ENCODE measurements around the gene RBP5.
"Not testable (repeated sequence)": the region's sequence is repeated elsewhere in the genome, so short reads cannot be mapped to it uniquely, and the experiment has no call there.

RBP5 gene

GRCh38 chr12:7122811-7123769 lies 5.6 kb downstream of the RBP5 start:
- DNase-seq (ENCODE audit: low spot score) = no peak

- DNase-seq (ENCODE audit: low spot score) = no peak
These were observed 7.4 kb downstream of the RBP5 start for GRCh38 chr12:7121324-7121723.

- no peak for DNase-seq (ENCODE audit: low spot score)
These were observed 8.5 kb downstream of the RBP5 start for GRCh38 chr12:7120166-7120565.

DNA sequence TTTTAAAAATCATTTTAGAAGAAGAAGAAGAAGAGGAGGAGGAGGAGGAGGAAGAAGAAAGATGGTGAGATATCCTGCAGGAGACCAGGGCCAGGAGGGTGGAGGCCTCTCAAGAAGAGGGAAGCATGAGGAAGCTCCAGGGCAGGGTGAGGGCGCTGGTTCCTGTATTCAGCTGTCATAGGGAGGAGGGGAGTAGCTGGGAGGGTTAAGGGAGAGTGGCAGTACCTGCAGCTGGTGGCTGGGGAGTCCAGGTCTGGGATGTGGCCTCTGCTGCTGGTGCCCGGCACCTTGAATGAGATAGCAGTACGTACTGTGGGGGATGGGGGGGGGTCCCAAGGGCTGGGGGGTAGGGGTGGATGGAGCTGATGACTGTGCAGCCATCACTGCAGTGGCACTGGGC lies 9.8 kb downstream of the RBP5 start:
- no peak for DNase-seq (ENCODE audit: low spot score)

GRCh38 chr12:7117670-7118069 lies 11.0 kb downstream of the RBP5 start:
- DNase-seq (ENCODE audit: low spot score) = no peak

DNA sequence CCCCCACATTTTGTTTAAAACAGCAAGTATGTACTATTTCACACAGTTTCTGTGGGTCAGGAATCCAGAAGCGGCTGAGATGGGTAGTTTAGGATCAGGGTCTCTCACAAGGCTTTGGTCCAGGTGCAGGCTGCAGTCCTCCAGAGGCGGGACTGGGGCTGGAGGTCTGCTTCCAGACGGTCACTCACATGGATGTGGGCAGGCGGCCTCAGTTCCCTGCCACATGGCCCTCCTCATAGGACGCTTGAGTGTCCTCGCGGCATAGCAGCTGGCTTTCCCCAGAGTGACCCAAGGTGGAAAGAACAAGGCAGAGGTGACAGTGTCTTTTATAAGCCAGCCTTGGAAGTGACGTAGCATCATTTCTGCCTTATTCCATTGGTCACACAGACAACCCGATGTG lies 11.8 kb downstream of the RBP5 start:
- no peak for DNase-seq (ENCODE audit: low spot score)

- no peak for DNase-seq (ENCODE audit: low spot score)
These were observed 12.5 kb downstream of the RBP5 start for GRCh38 chr12:7116196-7116595.

DNA sequence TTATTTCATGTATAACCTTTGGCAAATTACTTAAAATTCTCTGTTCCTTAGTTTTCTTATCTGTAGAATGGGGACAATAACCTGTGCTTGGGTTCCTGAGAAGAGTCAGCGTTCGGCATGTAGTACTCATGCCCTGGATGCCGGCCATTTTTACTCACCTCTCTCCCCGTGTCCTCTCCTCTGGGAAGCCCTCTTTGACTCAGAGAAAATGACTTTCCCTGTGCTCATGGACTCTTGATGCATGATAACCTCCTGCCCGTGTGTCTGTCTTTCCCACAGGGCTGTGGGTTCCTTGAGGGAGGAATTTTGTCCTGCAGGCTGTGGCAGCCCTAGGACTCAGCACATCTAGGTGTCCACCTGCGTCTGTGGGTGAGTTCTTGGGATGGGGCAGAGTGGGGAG lies 13.8 kb downstream of the RBP5 start:
- DNase-seq (ENCODE audit: low spot score) = no peak

GRCh38 chr12:7114008-7114407 lies 14.7 kb downstream of the RBP5 start:
- DNase-seq (ENCODE audit: low spot score) = no peak

- peak; percentile 57 for DNase-seq (ENCODE audit: low spot score)
These were observed 15.3 kb downstream of the RBP5 start for GRCh38 chr12:7113389-7113871.

DNA sequence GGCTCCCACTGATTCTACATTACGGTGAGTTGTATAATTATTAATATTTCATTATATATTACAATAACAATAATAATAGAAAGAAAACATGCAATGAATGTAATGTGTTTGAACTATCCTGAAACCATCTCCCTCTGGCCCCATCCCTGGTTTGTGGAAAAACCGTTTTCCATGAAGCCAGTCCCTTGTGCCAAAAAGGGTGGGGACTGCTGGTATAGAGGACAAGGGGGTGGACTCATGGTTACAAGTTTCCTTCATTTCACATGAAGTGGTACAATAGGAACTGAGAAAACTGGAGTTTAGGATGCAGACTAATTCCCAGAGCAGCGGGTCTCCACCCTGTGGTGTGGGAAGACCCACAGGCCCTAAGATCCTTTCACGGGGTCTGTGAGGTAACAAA lies 16.6 kb downstream of the RBP5 start:
- no peak for DNase-seq (ENCODE audit: low spot score)

DNA sequence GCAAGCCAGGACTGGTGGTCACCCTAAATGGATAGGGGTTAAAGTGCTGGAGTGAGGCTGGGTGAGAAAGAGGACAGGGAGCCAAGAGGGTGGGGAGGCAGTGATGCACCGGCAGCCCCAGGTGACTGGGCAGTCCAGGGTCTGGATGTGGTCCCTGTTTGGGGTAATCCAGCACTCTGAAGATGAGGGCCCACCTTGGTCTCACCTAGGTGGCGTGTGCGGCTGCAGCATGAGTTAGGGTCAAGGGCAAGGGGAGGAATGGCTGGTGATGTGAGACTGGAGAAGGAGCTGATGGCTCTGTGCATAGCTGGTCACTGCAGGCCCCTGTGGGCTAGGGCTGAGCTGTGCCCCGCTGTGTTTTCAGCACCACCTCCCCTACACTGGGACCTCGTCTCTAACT lies 18.0 kb downstream of the RBP5 start:
- no peak for DNase-seq (ENCODE audit: low spot score)

- DNase-seq (ENCODE audit: low spot score) = no peak
These were observed 19.1 kb downstream of the RBP5 start for GRCh38 chr12:7109572-7109920.

DNA sequence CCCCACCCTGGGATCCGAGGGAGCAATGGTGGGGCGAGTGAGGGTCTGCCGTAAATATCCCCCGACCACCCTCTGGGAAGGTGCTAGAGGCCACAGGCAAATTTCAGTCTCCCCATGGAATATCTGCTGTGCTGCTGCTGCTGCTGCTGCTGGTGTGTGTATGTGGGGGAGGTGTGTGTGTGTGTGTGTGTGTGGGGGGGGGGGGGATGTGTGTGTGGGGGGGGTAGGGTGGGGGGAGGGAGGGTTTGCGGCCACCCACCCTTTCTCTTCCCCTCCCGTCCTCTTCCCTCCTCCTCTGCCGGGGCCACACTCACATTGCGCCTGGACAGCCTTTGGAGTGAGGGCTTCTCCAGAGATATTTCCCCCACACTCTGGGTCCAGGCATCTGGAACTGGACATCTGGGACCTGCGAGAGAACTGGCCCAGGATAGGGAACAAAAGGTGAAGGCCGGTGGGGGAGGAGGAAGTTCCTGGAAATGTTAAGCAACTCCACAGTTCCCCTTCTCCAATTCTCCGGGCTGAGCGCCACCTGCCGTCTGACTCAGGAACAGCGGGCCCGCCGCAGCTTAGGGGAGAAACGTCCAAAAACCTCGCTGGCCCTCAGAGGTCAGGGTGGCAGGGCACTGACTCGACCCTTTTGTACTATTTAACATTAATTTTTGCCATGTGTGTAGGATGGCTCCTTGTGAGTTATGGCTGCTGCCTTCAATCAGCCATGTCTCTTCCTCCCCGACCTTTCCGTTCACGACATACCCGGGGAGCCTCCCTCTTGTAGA lies 19.7 kb downstream of the RBP5 start, which contains the start of gene C1RL:
TSS of gene C1RL (minus strand) at position 419 of the 776 bp plus-strand sequence. CDS start at position 385, 34 bp downstream.
- peak; percentile 95 for DNase-seq (ENCODE audit: low spot score)

- peak; percentile 90 for DNase-seq (ENCODE audit: low spot score)
These were observed 20.5 kb downstream of the RBP5 start for GRCh38 chr12:7108003-7108795.

GRCh38 chr12:7107636-7108002 lies 21.1 kb downstream of the RBP5 start:
- peak; percentile 33 for DNase-seq (ENCODE audit: low spot score)

DNA sequence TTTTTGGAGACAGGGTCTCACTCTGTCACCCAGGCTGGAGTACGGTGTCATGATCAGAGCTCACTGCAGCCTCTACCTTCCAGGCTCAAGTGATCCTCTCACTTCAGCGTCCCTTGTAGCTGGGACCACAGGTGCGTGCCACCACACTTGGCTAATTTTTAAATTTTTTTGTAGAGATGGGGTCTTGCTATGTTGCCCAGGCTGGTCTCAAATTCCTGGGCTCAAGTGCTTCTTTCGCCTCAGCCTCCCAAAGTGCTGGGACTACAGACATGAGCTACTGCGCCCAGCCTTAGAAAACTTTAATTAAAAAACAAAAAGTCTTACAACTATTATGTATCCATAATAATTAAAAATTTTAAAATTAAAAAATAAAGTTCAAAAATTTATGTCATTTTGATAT lies 21.5 kb downstream of the RBP5 start:
- not testable (repeated sequence) for DNase-seq (ENCODE audit: low spot score)

GRCh38 chr12:7106082-7106481 lies 22.6 kb downstream of the RBP5 start:
- DNase-seq (ENCODE audit: low spot score) = no peak

GRCh38 chr12:7103837-7104584 lies 24.7 kb downstream of the RBP5 start:
- DNase-seq (ENCODE audit: low spot score) = no peak

DNA sequence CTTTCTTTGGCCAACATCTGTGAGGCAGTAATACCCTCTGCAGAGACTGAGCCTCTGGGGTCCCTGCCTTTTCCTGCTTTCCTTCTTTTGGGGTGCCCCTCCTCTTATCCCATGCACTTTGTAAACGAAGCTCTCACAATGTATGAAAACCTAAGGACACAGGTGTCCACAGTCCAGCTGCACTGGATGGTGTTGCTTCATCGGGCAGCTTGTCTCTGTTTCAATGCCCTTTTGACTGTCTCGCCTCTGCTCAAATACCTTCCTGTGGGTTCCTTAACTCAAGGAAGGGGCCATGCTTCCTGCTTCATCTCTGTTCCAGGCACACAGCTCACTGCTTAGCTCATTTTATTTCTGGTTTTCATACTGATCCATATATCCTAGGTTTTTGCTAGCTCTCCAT lies 26.1 kb downstream of the RBP5 start:
- DNase-seq (ENCODE audit: low spot score) = no peak

GRCh38 chr12:7101694-7102131 lies 27.0 kb downstream of the RBP5 start:
- no peak for DNase-seq (ENCODE audit: low spot score)

All from SW480 (cell line).